ENCODE results near the gene ADORA1. TPM values are rescaled to one million over a fixed set of nuclear protein-coding genes. Genes with fewer than 3 reads are reported as not detected.

Gene ADORA1
- total and polyA plus RNA-seq, 8 donors, result 1.6 to 18.7 (median 9.3) TPM

DNA sequence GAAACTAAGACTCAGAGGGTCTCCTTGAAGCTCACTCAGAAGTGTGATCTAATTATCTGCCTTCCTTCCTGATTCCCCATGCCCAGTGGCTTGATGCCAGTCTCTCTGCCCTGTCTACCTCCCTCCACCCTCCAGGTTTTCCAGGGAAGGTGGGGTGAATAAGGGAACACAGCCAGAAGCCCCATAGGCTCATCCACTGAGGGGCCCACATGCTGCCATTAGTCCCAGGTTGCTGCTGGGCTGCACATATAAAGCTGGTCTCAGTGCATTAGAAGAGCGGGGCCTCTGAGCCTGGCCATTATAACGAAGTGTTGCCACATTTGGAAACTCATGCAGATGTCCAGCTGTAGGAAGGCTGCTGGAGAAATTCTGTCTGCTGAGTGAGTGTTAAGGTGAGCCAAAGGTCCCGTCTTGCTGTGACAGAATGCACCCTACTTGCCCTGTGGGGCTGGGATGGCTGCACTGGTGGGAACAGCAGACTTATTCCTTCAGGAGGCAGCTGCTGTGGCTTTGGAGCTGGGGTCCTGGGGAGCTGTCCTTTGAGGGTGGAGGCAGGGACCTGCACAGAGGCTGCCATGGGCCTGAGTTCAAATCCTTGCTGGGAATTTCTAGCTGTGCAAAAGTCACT is 2.9 kb downstream of the ADORA1 start:
- intact Hi-C loops (cut with DNase I), result no loop called here
- DNase-seq (peak in 2 of 4 donors; percentile 49 to 74), ATAC-seq (no peak)
- no peak overlapping the region for H3K27ac ChIP-seq
- peaks cover 0 to 80% of the 10 kb centered on the region in 2 donors for H3K27me3 ChIP-seq
- TF ChIP-seq, protein P1, sequence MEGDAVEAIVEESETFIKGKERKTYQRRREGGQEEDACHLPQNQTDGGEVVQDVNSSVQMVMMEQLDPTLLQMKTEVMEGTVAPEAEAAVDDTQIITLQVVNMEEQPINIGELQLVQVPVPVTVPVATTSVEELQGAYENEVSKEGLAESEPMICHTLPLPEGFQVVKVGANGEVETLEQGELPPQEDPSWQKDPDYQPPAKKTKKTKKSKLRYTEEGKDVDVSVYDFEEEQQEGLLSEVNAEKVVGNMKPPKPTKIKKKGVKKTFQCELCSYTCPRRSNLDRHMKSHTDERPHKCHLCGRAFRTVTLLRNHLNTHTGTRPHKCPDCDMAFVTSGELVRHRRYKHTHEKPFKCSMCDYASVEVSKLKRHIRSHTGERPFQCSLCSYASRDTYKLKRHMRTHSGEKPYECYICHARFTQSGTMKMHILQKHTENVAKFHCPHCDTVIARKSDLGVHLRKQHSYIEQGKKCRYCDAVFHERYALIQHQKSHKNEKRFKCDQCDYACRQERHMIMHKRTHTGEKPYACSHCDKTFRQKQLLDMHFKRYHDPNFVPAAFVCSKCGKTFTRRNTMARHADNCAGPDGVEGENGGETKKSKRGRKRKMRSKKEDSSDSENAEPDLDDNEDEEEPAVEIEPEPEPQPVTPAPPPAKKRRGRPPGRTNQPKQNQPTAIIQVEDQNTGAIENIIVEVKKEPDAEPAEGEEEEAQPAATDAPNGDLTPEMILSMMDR (IDR thresholded peaks at IDR 0.05), result no peak
- H3K9me3 ChIP-seq, result no peaks in the 10 kb centered on the region
- no peaks in the 10 kb centered on the region for H3K36me3 ChIP-seq
- H3K4me3 ChIP-seq, result no peak overlapping the region
- peaks cover 36 to 44% of the 10 kb centered on the region in 2 donors for H3K4me1 ChIP-seq

- Histone ChIP-seq H3K36me3 (no peaks in the 10 kb centered on the region), H3K4me3 (no peak overlapping the region), H3K9me3 (no peaks in the 10 kb centered on the region), H3K27me3 (peaks cover 0 to 79% of the 10 kb centered on the region in 2 donors), H3K4me1 (peaks cover 33 to 37% of the 10 kb centered on the region in 2 donors), H3K27ac (no peak overlapping the region)
- intact Hi-C loops (cut with DNase I), result no loop called here
- no peak for ATAC-seq
- no peak for DNase-seq
- TF ChIP-seq, protein P1 (IDR thresholded peaks at IDR 0.05), result no peak
Observed at GRCh38 chr1:203131548-203132200, 4.1 kb downstream of the ADORA1 start.

DNA sequence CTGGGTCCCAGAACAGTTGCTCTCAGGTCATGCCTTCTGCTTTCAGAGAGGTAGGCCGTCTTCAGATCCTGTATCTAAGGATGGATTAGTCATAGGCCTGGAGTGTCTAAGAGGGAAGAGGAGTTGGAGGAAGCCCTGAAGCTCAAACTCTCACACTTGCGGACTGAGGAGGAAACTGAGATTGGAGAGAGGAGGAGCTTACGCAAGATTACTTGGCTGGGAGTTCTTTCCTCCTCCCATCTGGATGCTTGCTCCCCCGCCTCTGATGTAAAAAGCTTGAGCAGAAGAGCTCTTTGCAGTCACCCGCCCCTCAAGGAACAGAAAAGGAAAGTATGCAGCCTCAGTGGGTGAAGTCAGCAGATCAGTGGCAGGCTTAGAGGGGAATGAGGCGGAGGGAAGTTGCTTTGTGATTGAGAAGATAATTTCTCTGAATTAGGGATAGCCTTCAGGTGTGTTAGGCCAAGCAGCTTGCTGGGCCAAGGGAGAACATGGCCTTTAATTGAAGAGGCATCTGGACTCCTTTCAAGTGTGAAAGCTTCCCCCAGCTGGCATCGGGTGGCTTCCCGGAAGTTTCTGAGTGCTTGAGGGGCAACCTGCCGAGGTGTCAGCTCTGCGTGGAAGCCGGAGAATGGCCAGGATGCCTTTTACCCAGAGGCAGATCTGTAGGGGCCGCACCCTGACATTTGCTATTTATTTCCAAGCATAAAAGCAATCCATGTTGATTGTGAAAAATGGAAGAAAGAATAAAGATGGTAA is 6.6 kb downstream of the ADORA1 start:
- peaks cover 15 to 16% of the 10 kb centered on the region in 2 donors for H3K4me1 ChIP-seq
- H3K27me3 ChIP-seq, result peaks cover 0 to 68% of the 10 kb centered on the region in 2 donors
- H3K9me3 ChIP-seq, result no peaks in the 10 kb centered on the region
- H3K4me3 ChIP-seq, result no peak overlapping the region
- H3K36me3 ChIP-seq, result no peaks in the 10 kb centered on the region
- DNase-seq (peak in 1 of 4 donors; percentile 51), ATAC-seq (peak; percentile 79)
- TF ChIP-seq, protein P1 (IDR thresholded peaks at IDR 0.05), result no peak
- peak overlapping the region in 1 of 2 donors; percentile 46 for H3K27ac ChIP-seq
- intact Hi-C loops (cut with DNase I), result no loop called here

DNA sequence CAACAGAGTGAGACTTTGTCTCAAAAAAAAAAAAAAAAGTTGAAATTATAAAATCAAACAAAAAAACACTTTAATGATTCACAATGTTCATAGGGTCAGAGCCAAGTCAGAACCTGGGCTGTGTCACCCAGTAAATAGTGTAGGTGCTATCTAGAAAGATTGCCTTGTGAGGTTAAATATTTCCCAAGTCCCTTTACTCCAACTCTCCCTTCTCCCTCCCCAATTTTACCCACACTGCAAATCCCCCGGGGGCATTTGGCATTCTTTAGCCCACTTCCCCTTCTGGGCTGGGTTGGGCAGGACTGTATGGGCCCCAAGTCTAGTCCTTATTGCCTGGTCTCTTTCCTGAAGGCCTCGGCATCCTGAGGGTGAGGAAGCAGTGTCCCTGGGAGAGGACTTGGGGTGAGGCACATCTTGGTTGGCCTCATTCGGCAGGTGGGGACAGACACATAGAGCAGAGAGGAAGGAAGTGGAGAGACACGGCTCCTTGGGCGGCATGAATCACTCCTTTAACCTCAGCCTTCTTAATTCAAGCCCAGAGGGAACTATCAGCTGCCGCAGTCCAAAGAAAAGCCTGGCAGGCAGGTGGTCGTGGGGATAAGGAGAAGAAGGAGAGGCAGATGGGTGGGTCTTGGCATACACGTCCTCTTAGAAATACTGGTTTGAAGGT is 8.2 kb downstream of the ADORA1 start:
- H3K27ac ChIP-seq, result no peak overlapping the region
- intact Hi-C loops (cut with DNase I), result no loop called here
- ATAC-seq (no peak), DNase-seq (no peak)
- H3K36me3 ChIP-seq, result no peaks in the 10 kb centered on the region
- peaks cover under 1 to 6% of the 10 kb centered on the region in 2 donors for H3K4me1 ChIP-seq
- peaks cover 0 to 62% of the 10 kb centered on the region in 2 donors for H3K27me3 ChIP-seq
- H3K4me3 ChIP-seq, result no peak overlapping the region
- TF ChIP-seq, protein P1 (IDR thresholded peaks at IDR 0.05), result no peak
- H3K9me3 ChIP-seq, result no peaks in the 10 kb centered on the region

Measured in left lung (tissue), 10 donors.